HG02610 (cell line): Measurements from ENCODE around the gene ATM.
"Not testable (repeated sequence)": the region's sequence is repeated elsewhere in the genome, so short reads cannot be mapped to it uniquely, and the experiment has no call there.

Source experiments
- ATAC-seq: cut with Tn5 transposase; IDR thresholded peaks from one replicate; pipeline ENCODE4 v1.9.1; 2021; ENCODE audit warnings: mild to moderate bottlenecking, moderate library complexity; ENCODE audit not compliant: unreplicated experiment

ATM gene

DNA sequence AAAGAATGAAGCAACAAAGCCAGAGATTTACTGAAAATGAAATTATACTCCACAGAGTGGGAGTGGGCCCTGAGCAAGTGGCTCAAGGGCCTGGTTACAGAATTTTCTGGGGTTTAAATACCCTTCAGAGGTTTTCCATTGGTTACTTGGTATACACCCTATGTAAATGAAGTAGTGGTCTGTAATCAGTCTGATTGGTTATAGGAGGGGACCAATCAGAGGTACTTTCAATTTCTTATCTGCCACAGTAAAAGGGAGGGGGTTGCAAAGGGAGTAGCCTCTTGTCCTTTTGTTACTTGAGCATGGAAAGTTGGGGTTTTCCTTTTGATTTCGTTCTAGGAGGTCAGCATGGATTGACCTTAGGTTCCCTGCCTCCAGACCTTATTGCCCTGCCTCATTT, 63.5 kb downstream of the ATM start:
- ATAC-seq, result no peak

DNA sequence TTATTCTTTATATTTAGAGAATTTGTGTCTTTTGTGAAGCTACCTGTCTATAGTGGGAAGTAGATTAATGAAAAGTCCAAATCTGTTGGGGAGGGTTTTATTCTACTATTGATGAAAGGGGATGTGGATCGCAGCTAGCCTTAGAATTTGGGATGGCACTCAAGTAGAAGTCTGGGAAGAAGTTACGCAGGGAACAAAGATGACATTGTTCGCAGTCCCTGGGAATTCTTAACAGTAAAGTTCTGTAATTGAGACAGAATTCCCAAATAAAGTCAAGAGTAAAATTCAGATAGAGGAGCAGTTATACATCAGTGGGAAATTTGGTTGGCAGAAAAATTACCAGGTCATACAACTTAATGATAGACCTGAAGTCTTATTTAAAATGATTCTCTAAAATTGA, 64.1 kb downstream of the ATM start:
- no peak for ATAC-seq

DNA sequence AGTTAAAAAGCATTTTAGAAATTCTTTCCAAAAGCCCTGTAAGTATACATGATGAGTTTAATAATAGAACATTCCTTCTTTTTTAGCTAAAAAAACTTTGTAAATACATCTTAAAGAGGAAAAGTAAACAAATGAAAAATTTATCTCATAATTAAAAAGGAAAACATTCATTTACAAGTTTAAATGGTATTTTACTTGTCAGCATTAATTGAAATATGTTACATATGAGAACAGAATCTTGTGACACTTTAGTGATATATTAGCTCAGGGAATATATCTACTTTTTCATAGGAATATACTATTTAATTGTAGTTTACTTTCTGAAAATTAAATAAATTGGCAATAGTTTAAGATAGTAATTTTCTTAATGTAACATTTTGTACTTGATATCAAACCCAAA, 66.2 kb downstream of the ATM start:
- not testable (repeated sequence) for ATAC-seq

DNA sequence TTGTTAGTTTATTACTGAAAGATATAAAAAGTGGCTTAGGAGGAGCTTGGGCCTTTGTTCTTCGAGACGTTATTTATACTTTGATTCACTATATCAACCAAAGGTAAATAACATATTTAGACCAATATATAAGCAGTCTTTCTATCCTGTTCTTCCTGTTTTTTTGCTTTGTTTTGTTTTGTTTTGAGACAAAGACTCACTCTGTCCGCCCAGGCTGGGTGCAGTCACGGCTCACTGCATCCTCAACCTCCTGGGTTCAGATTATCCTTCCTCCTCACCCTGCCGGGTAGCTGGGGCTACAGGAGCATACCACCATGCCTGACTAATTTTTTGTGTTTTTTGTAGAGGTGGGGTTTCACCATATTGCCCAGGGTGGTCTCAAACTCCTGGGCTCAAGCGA, 66.8 kb downstream of the ATM start:
- ATAC-seq, result no peak

DNA sequence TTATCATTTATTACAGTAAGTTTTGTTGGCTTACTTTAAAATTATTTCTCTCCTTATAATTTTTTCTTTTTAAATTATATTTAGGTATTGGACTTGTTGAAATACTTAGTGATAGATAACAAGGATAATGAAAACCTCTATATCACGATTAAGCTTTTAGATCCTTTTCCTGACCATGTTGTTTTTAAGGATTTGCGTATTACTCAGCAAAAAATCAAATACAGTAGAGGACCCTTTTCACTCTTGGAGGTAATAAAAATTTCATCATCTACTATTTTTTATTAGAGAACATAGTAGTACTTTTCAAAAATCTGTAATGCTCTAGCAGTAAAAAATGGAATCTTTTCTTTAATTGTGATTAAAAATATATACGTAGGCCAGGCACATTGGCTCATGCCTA, 70.4 kb downstream of the ATM start:
- ATAC-seq, result no peak

DNA sequence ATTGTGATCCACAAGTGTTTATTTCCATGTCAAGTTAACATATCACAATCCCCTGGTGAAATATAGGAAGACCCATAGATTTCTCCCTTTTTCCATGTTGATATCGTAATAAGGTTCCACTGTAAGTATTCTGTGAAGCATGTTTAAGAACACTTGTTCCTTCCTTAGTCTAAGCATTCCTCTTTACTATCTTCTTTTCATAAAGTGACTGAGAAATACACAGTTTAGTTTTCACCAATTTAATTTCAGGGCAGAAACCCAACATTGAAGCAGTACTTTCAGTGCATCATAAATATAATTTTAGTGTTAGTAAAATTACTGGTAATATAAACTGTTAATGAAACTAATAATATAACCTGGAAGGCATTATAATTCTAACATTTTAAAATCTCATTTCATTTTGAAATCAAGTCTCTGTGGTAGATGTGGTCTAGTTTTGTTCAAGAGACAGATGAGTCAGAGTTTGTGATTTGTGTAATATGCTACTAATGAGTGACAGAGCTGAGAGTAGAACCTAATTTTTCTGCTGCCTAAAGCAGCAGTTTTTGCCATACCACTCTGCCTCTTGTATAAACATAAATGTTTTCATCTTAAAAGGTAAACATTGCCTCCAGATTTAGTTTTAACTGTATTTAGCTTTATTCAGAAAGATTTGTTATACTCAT, 79.4 kb downstream of the ATM start:
- peak; percentile 90 for ATAC-seq

DNA sequence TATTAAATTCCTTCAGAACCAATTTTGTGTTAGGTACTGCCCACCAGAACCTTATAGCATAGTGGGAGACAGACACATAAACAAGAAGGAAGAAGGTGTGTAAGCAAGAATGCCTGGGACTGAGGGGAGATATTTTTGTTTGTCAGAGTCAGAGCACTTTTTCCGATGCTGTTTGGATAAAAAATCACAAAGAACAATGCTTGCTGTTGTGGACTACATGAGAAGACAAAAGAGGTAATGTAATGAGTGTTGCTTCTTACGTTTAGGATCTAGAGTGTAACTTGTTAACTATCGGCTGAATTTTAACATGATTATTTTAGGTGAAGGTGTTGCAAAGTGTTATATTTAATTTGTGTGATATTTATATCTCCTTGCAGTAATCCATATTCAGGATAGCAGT, 84.9 kb downstream of the ATM start:
- ATAC-seq, result no peak

DNA sequence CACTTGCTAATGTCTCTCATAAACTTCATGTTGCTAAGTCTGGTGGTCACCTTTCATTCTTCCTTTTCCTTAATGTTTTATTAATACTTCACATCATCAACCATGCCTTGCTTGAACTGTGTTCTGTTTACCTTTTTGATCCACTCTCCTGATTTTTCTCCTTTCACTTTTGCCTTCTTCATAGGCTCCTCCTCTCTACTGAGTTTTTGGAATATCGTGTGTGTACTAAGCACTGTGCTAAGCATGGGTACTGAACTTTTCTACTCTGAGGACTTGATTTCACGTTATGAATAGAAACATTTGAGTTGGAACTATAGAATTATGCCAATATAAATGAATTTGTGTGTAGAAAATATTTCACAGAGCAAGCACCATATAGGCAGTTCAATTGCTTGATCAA, 90.6 kb downstream of the ATM start:
- no peak for ATAC-seq

DNA sequence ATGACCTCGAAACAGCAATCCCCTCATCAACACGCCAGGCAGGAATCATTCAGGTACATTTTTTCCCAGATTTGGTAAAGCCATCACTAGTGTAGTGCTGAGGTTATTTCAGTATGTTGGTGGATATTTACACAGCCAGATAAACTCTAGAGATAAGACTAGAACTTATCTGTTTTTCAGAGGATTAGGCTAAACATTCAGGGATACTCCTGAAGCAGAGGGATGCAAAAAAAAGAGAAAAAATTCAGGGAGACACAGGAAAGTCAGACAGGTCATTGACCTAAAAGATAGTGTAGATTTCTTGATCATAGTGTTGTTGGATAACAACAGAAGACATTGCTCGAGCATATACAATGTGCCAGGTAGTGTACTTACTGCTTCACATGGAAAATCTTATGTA, 93.2 kb downstream of the ATM start:
- ATAC-seq, result no peak

DNA sequence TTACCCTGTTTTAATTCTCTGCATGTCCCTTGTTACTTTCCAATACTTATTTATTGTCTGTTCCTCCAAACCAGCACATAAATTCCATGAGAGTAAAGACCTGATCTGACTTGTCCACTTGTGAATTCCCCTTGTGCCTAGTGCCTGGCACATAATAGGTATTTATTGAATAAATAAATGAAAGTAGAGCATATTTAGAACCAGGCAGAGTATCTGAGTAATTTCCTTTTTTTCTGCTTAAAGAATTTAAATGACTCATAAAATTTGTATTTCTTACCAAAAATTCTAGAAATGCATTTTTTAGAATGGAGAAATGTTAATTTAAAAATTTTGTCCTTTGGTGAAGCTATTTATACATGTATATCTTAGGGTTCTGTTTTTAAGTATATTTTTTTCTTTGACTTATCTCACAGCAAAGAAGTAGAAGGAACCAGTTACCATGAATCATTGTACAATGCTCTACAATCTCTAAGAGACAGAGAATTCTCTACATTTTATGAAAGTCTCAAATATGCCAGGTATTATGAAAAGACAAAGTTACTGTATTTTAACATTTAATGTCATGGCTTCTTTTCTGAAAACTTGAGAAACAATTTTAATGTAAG, 96.8 kb downstream of the ATM start:
- no peak for ATAC-seq

DNA sequence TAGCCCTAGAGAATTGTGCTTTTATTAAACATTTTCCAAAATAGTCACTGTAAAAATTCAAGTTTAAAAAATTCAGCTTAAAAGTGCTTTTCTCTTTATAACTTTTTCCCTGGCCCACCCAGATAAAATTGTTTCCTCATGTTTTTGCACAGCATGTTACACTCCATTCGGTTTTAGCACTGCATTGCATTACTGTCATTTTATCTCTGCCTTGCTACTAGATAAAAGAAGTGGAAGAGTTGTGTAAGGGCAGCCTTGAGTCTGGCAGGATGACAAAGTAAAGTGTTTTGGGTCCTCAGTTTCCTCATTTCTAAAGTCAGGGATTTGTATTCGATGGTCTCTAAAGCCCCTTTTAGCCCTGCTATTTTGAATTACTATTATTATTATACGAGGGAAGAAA, 99.8 kb downstream of the ATM start:
- no peak for ATAC-seq

DNA sequence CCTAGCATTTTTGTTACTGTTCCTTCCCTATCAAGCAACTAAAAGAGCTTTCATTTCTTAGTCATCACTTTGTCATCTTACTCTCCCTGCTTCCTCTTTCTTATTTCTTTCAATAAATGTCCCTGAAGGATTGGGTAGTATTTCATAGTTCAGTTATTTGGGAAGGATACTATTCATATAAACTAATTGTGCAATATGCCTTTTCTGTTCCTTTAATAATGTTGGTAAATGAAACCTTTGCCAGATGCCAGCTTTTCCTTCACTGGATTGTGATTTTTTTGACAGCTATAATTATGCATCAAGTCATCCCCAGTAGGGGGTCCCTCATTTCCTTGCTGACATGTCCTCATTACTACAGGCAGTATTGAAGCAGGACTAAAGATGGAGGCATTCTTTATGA, 101.7 kb downstream of the ATM start:
- ATAC-seq, result no peak

DNA sequence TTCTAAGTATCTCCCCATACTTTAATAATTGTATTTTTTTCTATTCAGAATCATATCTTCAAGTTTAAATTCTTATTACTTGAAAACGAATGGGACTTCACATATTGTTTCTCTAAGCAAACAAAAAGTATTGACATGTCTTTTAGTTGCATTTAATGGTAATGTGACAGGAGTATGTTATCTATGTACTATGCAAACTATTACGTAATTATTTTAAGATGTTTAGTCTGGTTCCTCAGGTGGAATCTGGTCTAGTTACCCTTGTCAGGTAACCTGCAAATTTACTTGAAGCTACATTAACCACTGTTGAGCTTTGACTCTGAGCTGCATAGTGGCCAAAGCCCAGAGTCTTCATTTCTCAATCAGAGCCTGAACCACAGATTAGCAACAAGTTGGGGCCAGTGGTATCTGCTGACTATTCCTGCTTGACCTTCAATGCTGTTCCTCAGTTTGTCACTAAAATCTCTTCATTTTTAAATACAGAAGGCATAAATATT, 110.6 kb downstream of the ATM start:
- no peak for ATAC-seq

DNA sequence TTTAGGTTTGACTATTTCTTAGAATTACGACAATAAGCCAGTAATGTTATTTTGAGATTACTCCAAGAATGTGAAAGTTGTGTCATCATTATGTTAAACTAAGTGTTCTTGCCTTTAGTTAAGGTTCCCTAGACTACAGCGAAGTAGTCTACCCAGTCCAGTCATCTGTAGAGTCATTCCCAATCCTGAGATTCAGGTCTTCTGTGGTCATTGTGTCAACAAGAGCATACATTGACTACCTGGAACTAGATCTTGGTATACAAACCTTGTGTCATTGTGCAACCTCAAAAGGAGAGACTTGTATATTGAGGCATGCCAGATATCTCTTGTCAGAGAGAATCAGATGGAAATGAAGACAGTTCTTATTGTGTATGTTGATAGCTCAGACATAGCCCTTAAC, 115.9 kb downstream of the ATM start:
- no peak for ATAC-seq

DNA sequence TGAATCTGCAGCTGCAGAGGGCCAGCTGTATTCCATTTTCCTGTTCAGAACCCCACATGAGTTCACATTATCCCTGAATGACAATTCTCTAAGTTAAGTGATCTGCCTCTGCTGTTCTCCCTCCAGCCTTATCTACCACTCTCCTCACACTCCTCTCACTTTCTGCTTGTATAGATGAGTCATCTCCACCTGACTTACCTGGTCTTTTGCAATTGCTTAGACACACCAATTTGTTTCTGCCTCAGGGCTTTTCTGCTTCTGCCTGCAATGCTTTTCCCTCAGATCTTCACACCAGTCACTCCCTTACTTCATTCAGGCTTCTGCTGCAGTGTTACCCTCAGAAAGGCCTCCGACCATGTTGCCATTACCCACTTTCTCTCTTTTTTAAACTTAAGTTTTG, 118.1 kb downstream of the ATM start:
- no peak for ATAC-seq

DNA sequence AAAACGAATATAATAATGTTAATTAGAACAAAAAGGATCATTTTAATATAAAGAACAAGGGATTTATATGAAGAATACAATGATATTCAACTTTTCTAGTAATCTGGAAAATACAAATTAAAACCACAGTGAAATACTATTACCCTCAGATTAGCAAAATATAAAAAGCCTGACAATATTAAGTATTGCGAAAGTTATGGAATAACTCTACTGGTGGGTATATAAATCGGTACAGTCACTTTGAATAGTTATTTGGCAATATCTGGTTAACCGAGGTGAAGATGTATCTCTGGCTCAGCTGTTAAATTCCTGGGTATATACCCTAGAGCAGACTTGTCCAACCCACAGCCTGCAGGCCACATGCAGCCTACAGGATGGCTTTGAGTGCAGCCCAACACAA, 118.8 kb downstream of the ATM start:
- ATAC-seq, result no peak

DNA sequence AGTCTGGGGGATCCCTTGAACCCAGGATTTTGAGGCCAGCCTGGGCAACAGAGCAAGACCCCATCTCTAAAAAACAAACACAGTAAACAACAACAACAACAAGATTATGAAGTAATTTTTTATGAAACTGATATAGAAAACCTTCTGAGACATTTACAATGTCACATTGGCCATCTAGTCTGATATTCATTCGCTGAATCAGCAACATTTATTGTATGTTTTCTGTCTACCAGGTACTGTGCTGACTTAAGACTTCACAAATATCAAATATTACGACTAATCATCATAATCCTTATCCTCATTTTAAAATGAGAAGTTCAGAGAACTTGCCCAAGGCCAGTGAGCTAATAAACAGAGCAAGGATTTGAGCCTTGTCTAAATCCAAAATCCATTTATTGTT, 120.8 kb downstream of the ATM start:
- ATAC-seq, result no peak

DNA sequence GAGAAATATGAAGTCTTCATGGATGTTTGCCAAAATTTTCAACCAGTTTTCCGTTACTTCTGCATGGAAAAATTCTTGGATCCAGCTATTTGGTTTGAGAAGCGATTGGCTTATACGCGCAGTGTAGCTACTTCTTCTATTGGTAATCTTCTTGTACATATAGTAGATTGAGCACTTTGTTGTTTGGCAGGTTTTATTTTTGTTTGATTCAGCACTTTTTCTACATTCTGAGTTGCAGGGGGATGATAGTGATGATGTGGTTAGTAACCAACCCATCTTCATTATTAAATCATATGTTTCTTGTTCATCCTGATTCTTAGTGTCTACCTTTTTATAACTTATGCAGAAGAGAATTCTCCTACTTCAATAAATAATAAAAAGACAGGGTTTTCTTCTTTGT, 122.9 kb downstream of the ATM start:
- ATAC-seq, result no peak

DNA sequence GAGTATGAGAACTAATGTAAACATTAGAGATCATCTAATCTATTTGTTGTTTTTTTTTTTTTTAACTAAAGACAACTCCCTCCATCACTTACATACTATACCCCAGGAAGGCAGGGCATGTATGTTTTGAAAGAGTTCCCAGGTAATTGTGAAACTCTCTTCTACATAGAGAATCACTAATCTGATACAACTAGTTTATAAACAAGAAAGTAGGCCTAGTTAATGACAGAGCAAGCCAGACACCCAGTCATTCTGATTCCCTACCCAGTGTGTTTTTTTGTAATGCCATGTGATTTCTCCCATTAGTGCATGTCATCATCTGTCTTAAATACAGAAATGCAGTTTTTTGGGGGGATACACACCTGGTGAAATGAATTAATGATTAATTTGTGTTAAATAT, 123.6 kb downstream of the ATM start:
- no peak for ATAC-seq

DNA sequence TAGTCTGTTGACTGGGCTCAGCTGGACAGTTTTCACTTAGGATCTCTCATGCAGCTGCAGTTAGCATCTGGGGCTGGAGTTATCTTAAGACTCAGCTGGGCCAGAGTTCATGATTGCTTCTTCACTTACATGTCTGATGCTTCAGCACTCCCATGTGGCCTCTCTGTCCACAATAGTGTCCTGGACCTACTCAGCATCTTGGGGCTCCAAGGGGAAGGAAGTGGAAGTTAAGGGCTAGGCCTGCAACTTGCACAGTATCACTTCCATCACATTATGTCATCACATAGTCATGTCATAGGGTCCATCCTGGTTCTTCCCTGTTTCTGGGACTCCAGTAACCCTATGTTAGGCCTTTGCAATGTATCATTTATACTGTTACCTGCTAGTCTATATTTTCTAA, 128.6 kb downstream of the ATM start:
- no peak for ATAC-seq

DNA sequence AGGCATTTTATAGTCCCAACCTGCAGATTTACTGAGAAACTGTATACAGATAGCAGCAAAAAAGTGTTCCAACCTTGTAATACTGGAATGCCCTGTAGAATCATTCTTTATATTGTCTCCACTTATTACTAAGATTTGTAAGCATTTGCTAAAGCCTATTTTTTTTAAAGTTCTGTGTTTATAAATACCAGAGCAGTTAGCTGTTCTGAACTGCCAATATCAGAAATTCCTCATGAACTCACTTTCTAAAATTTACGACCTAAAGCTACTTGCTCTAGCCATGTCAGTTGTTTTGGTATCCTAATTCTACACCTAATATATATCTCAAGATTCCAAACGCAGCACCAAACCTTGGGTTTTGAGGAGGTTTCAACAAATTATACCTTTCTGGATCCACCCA, 141.3 kb downstream of the ATM start:
- no peak for ATAC-seq

DNA sequence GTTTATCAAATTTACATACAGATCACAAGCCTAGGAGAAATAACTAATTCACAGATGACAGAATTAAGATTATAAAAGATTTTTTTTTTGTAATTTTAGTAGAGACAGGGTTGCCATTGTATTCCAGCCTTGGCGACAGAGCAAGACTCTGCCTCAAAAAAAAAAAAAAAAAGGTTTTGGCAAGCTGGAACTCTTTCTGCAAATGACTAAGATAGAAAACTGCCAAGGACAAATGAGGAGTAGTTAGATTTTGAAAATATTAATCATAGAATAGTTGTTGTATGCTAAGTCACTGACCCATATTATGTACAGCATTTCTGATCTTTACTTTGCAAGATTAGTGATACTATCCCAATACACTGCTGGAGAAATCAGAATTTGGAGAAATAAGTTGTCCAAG, 145.3 kb downstream of the ATM start:
- ATAC-seq, result no peak

DNA sequence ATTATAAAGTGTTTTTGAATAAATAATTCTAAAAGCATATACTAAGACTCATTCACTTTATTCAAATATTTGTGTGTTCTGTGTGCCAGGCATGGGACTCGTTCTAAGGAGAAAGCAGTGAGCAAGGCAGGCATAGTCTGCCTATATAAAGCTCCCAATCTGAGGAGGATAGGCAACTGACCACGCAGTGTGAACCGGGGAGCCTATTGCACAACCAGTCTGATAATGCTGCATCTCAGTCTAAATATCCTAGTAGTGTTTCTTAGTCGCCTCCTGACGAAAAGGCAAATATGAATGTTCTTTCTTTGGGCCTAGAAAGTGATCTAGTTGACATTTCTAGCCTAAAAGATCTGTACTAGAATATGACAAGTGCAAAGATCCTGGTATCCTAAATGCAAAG, 146.2 kb downstream of the ATM start:
- ATAC-seq, result no peak
